NT2/D1 (cell line): ENCODE results near the gene PFDN5.

Source experiments
- SUZ12 ChIP-seq: IDR thresholded peaks from 2 replicates; pipeline ENCODE4 v1.6.1; 2011; ENCODE audit not compliant: insufficient read length, insufficient read depth; ENCODE audit errors: extremely low read depth
- YY1 ChIP-seq: IDR thresholded peaks from 2 replicates; pipeline ENCODE4 v1.6.1; 2011; ENCODE audit not compliant: insufficient read length, insufficient read depth
- ZNF274 ChIP-seq: IDR thresholded peaks from 2 replicates; pipeline ENCODE4 v1.6.1; 2011; ENCODE audit warnings: mild to moderate bottlenecking, low read depth, low read length

- TF ChIP-seq ZNF274 (no peak), SUZ12 (no peak), YY1 (no peak)
These were observed 32.2 kb downstream of the PFDN5 start for GRCh38 chr12:53327435-53328042.
